HG03354 (cell line): ENCODE data around the gene METTL21A.
A peak's percentile ranks its signal among the peaks of the same experiment; 100 is the strongest.
"Not testable (repeated sequence)": the region's sequence is repeated elsewhere in the genome, so short reads cannot be mapped to it uniquely, and the experiment has no call there.

ENCODE experiments used
- ATAC-seq: cut with Tn5 transposase; IDR thresholded peaks from one replicate; pipeline ENCODE4 v1.9.1; 2021; ENCODE audit warnings: mild to moderate bottlenecking; ENCODE audit not compliant: unreplicated experiment, poor library complexity, severe bottlenecking

The METTL21A gene

GRCh38 chr2:207625014-207625907 lies at the start of gene METTL21A:
Gene METTL21A, minus strand, starts transcription at chr2:207625394. Its CDS starts 1,019 bp downstream, at chr2:207624375.
- ATAC-seq = peak; percentile 64

- ATAC-seq = no peak
Observed at GRCh38 chr2:207674826-207675225, 49.6 kb upstream of the METTL21A start.

- no peak for ATAC-seq
Observed at GRCh38 chr2:207674266-207674774, 49.1 kb upstream of the METTL21A start.

GRCh38 chr2:207673431-207673830 lies 48.2 kb upstream of the METTL21A start:
- ATAC-seq = no peak

GRCh38 chr2:207670887-207671286 lies 45.7 kb upstream of the METTL21A start:
- ATAC-seq = no peak

GRCh38 chr2:207663870-207664545 lies 38.8 kb upstream of the METTL21A start:
- no peak for ATAC-seq

GRCh38 chr2:207662203-207662602 lies 37.0 kb upstream of the METTL21A start:
- ATAC-seq = peak; percentile 98

DNA sequence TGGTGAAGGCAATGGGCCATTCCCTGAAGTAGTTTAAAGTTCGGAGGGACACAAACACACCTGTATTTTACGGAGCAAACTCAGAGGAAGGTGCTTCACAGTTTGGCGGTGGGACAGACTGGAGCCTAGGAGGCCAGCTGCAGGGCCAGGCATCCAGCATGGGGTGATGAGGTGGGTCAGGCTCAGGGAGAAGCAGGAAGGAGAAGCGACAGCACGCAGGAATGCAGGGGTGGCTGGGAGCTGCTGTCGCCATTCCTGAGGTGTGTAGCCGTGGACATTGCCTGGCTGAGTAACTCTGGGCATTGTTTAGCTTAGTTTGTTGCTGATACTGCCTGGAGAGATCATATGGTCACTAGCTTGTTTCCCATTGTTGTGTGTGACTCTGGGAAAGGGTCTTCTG lies 35.8 kb upstream of the METTL21A start:
- no peak for ATAC-seq

DNA sequence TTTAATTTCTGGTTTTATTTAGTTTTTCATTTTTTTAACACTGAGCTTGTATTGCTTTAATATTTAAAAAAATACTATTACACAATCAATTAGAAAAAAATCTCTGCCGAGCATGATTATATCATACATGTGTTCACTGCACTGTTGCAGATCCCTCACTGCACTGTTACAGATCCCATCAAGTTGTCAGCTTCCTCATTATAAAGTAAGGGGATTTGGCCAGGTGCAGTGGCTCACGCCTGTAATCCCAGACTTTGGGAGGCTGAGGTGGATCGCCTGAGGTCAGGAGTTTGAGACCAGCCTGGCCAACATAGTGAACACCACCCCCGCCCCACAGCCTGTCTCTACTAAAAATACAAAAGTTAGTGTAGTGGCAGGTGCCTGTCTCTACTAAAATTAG lies 33.0 kb upstream of the METTL21A start:
- no peak for ATAC-seq

- ATAC-seq = no peak
Observed at GRCh38 chr2:207655000-207655399, 29.8 kb upstream of the METTL21A start.

- not testable (repeated sequence) for ATAC-seq
Observed at GRCh38 chr2:207646582-207646981, 21.4 kb upstream of the METTL21A start.

GRCh38 chr2:207643892-207644291 lies 18.7 kb upstream of the METTL21A start:
- ATAC-seq = no peak

DNA sequence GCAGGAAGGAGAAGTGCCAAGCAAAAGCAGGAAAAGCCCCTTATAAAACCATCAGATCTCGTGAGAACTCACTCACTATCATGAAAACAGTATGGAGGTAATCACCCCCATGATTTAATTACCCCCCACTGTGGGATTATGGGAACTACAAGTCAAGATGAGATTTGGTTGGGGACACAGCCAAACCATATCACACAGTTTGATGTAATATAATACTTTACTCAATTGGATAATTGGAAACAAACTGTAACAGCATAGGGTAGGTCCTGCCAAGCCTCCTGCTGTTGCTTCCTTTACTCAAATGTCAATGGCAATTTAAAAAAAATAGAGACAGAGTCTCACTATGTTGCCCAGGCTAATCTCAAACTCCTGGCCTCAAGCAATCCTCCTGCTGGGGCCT lies 15.5 kb upstream of the METTL21A start:
- ATAC-seq = no peak

DNA sequence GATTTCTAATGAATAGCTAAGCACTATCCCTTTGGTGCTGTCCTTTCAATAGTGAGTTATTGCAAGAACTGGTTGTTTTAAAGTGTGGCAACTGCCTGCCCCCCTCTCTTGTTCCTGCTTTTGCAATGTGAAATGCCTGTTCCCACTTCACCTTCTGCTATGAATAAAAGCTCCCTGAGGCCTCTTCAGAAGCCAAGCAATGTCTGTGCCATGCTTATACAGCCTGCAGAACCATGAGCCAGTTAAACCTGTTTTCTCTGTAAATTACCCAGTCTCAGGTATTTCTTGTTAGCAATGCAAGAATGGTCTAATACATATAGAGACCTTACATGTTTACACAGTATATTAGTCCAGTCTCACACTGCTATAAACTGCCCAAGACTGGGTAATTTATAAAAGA lies 15.0 kb upstream of the METTL21A start:
- no peak for ATAC-seq

- not testable (repeated sequence) for ATAC-seq
Observed at GRCh38 chr2:207639288-207639687, 14.1 kb upstream of the METTL21A start.

- no peak for ATAC-seq
Observed at GRCh38 chr2:207635468-207636200, 10.4 kb upstream of the METTL21A start.

DNA sequence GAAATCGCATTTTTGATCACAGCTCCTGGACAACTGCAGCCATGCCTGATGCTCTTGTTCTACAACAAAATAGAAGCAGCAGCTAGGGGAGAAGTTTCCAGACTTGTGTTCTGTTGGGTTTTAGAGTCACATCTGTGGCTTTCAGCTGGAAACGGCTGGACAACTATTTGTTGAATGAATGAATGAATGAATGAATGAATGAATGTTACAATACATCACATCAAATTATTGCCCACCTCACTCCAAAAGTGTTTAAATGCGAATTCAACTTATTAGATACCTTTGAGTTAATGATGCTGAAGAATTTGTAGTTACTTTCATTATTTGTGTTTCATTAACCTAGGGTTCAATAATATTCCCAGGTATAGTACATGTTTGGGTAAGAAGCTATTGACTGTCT lies 8.5 kb upstream of the METTL21A start:
- no peak for ATAC-seq

- no peak for ATAC-seq
Observed at GRCh38 chr2:207632575-207633493, 7.6 kb upstream of the METTL21A start.

DNA sequence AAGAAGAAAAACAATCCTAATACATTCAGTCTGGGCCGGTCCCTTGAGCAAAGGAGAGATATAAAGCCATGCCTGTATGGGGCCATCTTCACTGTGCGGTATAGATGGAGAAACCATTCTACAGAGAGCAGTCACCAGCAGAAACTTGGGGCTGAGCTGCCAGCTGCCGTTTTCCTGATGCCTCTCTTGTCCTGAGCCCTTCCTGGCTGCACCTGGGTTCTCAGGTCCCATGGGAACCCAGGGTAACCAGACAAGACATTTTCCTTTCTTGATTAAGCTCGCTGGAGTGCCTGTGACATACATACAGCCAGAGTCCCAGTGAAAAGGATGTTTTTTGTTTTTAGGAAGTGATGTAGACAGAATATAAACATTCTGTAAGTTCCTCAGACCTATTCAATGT lies 5.3 kb upstream of the METTL21A start:
- ATAC-seq = no peak
